Vein endothelial cell (primary cell): ENCODE results near the gene KRTAP9-4. TPM values are rescaled to one million over a fixed set of nuclear protein-coding genes. Genes with fewer than 3 reads are reported as not detected.

ENCODE experiments used
- small RNA-seq: library from RNA; depleted of rRNA; stranded (forward); fragments of <200 nt; gene quantifications from one replicate; pipeline ENCODE3, GENCODE V24; 2012
- total RNA-seq: library from RNA; depleted of rRNA; stranded (reverse); fragments of >200 nt; gene quantifications from 2 replicates; pipeline ENCODE4 v1.2.3, GENCODE V29; 2012

Gene KRTAP9-4
- not detected in 2 replicates for total RNA-seq

GRCh38 chr17:41249637-41250240 is at the start of gene KRTAP9-4:
Gene KRTAP9-4 (plus strand): TSS chr17:41249687. CDS start chr17:41249721, 34 bp downstream.

GRCh38 chr17:41226598-41227095 is 22.8 kb upstream of the KRTAP9-4 start, which contains the start of gene KRTAP9-2:
Gene KRTAP9-2 (plus strand): TSS chr17:41226648. CDS start chr17:41226655, 7 bp downstream.

GRCh38 chr17:41232399-41233105 is 16.9 kb upstream of the KRTAP9-4 start, which contains the start of gene KRTAP9-3:
Gene KRTAP9-3 (plus strand): TSS chr17:41232449. CDS start chr17:41232502, 53 bp downstream.

GRCh38 chr17:41237949-41238437 is 11.5 kb upstream of the KRTAP9-4 start, which contains the start of gene KRTAP9-8:
Gene KRTAP9-8 (plus strand): TSS chr17:41237999. CDS start chr17:41238052, 53 bp downstream.

GRCh38 chr17:41255381-41256290 is 6.1 kb downstream of the KRTAP9-4 start, which contains the start of gene KRTAP9-9:
Gene KRTAP9-9 (plus strand): TSS chr17:41255384.

GRCh38 chr17:41265078-41265477 is 15.6 kb downstream of the KRTAP9-4 start, which contains the start of gene KRTAP9-6:
Gene KRTAP9-6 (plus strand): TSS chr17:41265378. CDS start chr17:41265378, 0 bp downstream.

GRCh38 chr17:41275648-41276190 is 26.2 kb downstream of the KRTAP9-4 start, which contains the start of gene KRTAP9-7:
Gene KRTAP9-7 (plus strand): TSS chr17:41275698. CDS start chr17:41275698, 0 bp downstream.

Small RNAs within 50 kb of the gene (small RNA-seq; reads per million reads assigned to genes)
- not detected for gene KRTAP9-10P

Other genes with a start within 250 kb of the KRTAP9-4 start
- not detected in 2 replicates for gene KRTAP3-2, start 249.8 kb upstream of the KRTAP9-4 start, total RNA-seq
- not detected in 2 replicates for gene KRTAP3-1, start 240.6 kb upstream of the KRTAP9-4 start, total RNA-seq
- gene KRTAP1-5, start 222.5 kb upstream of the KRTAP9-4 start, total RNA-seq = not detected in 2 replicates
- not detected in 2 replicates for gene KRTAP1-4, start 219.5 kb upstream of the KRTAP9-4 start, total RNA-seq
- gene KRTAP1-3, start 214.8 kb upstream of the KRTAP9-4 start, total RNA-seq = not detected in 2 replicates
- gene KRTAP1-1, start 208.2 kb upstream of the KRTAP9-4 start, total RNA-seq = not detected in 2 replicates
- not detected in 2 replicates for gene KRTAP2-1, start 202.4 kb upstream of the KRTAP9-4 start, total RNA-seq
- not detected in 2 replicates for gene KRTAP2-2, start 194.5 kb upstream of the KRTAP9-4 start, total RNA-seq
- gene KRTAP2-3, start 189.6 kb upstream of the KRTAP9-4 start, total RNA-seq = not detected in 2 replicates
- gene KRTAP2-4, start 183.8 kb upstream of the KRTAP9-4 start, total RNA-seq = not detected in 2 replicates
- not detected in 2 replicates for gene KRTAP4-7, start 165.5 kb upstream of the KRTAP9-4 start, total RNA-seq
- gene KRTAP4-8, start 151.5 kb upstream of the KRTAP9-4 start, total RNA-seq = not detected in 2 replicates
- gene KRTAP4-16, start 147.5 kb upstream of the KRTAP9-4 start, total RNA-seq = not detected in 2 replicates
- not detected in 2 replicates for gene KRTAP4-9, start 144.3 kb upstream of the KRTAP9-4 start, total RNA-seq
- not detected in 2 replicates for gene KRTAP4-11, start 131.3 kb upstream of the KRTAP9-4 start, total RNA-seq
- gene KRTAP4-12, start 125.5 kb upstream of the KRTAP9-4 start, total RNA-seq = not detected in 2 replicates
- gene KRTAP4-6, start 109.1 kb upstream of the KRTAP9-4 start, total RNA-seq = not detected in 2 replicates
- not detected in 2 replicates for gene KRTAP4-5, start 99.9 kb upstream of the KRTAP9-4 start, total RNA-seq
- gene KRTAP4-4, start 88.9 kb upstream of the KRTAP9-4 start, total RNA-seq = not detected in 2 replicates
- not detected in 2 replicates for gene KRTAP4-3, start 81.5 kb upstream of the KRTAP9-4 start, total RNA-seq
- gene KRTAP4-2, start 71.5 kb upstream of the KRTAP9-4 start, total RNA-seq = not detected in 2 replicates
- not detected in 2 replicates for gene KRTAP4-1, start 64.8 kb upstream of the KRTAP9-4 start, total RNA-seq
- not detected in 2 replicates for gene KRTAP9-1, start 59.8 kb upstream of the KRTAP9-4 start, total RNA-seq
- not detected in 2 replicates for gene KRTAP9-2, start 23.0 kb upstream of the KRTAP9-4 start, total RNA-seq
- gene KRTAP9-3, start 17.2 kb upstream of the KRTAP9-4 start, total RNA-seq = not detected in 2 replicates
- not detected in 2 replicates for gene KRTAP9-8, start 11.7 kb upstream of the KRTAP9-4 start, total RNA-seq
- not detected in 2 replicates for gene KRTAP9-9, start 5.7 kb downstream of the KRTAP9-4 start, total RNA-seq
- not detected in 2 replicates for gene KRTAP9-6, start 15.7 kb downstream of the KRTAP9-4 start, total RNA-seq
- gene KRTAP9-7, start 26.0 kb downstream of the KRTAP9-4 start, total RNA-seq = not detected in 2 replicates
- gene KRTAP29-1, start 53.2 kb downstream of the KRTAP9-4 start, total RNA-seq = not detected in 2 replicates
- not detected in 2 replicates for gene KRTAP16-1, start 59.6 kb downstream of the KRTAP9-4 start, total RNA-seq
- gene KRTAP17-1, start 66.0 kb downstream of the KRTAP9-4 start, total RNA-seq = not detected in 2 replicates
- not detected in 2 replicates for gene KRT33A, start 101.1 kb downstream of the KRTAP9-4 start, total RNA-seq
- gene KRT33B, start 120.1 kb downstream of the KRTAP9-4 start, total RNA-seq = not detected in 2 replicates
- gene KRT34, start 132.6 kb downstream of the KRTAP9-4 start, total RNA-seq = not detected in 2 replicates
- gene KRT31, start 147.9 kb downstream of the KRTAP9-4 start, total RNA-seq = not detected in 2 replicates
- not detected in 2 replicates for gene KRT37, start 174.9 kb downstream of the KRTAP9-4 start, total RNA-seq
- not detected in 2 replicates for gene KRT38, start 191.3 kb downstream of the KRTAP9-4 start, total RNA-seq
- not detected in 2 replicates for gene KRT32, start 217.7 kb downstream of the KRTAP9-4 start, total RNA-seq
- gene KRT35, start 231.5 kb downstream of the KRTAP9-4 start, total RNA-seq = not detected in 2 replicates
- not detected in 2 replicates for gene KRT36, start 240.2 kb downstream of the KRTAP9-4 start, total RNA-seq